Stomach (tissue), 9 donors: ENCODE results near the gene SMAD7. TPM values are rescaled to one million over a fixed set of nuclear protein-coding genes. Genes with fewer than 3 reads are reported as not detected.
A peak's percentile ranks its signal among the peaks of the same experiment; 100 is the strongest.

Experiments used
- DNase-seq, 2 donors: peaks; one replicate each; pipeline versions ENCODE4 v3.0.0 to v3.0.0-alpha.2; 2013 to 2019
- H3K27ac ChIP-seq, 5 donors: fragments of 200-600 bp in 4 of 5; sonication (generic) in 4 of 5; one replicate each; pipeline ENCODE4 v1.5.1; 2013 to 2019; ENCODE audit warnings: mild to moderate bottlenecking in 1 of 5, moderate library complexity in 1 of 5
- H3K27me3 ChIP-seq, 3 donors: fragments of 200-600 bp; sonication (generic); one replicate each; pipeline ENCODE4 v1.5.1; 2017 to 2019; ENCODE audit warnings: mixed run types in 1 of 3
- H3K36me3 ChIP-seq, 4 donors: fragments of 200-600 bp; sonication (generic); 1 replicate in 3 of 4; 2 replicates in 1 of 4; pipeline ENCODE4 v1.5.1; 2016 to 2019
- H3K4me1 ChIP-seq, 4 donors: fragments of 200-600 bp; sonication (generic); one replicate each; pipeline ENCODE4 v1.5.1; 2016 to 2019
- H3K4me3 ChIP-seq, 4 donors: fragments of 200-600 bp; sonication (generic) in 3 of 4; one replicate each; pipeline ENCODE4 v1.5.1; 2016 to 2019; ENCODE audit warnings: mild to moderate bottlenecking in 1 of 4
- H3K9me3 ChIP-seq, 4 donors: fragments of 200-600 bp; sonication (generic); one replicate each; pipeline ENCODE4 v1.5.1; 2016 to 2019
- EP300 ChIP-seq: sonication (generic); formaldehyde crosslinking; IDR thresholded peaks from one replicate; pipeline ENCODE4 v1.6.1; 2017; ENCODE audit warnings: antibody characterized with exemption
- POLR2A ChIP-seq, 4 donors: fragments of 450-650 bp; IDR thresholded peaks; one replicate each; pipeline ENCODE4 v1.6.1; 2016; ENCODE audit warnings: antibody characterized with exemption in 4 of 4, control low read depth in 2 of 4, mild to moderate bottlenecking in 1 of 4, moderate library complexity in 1 of 4
- POLR2AphosphoS5 ChIP-seq, 3 donors: sonication (generic); formaldehyde crosslinking; IDR thresholded peaks; one replicate each; pipeline ENCODE4 v1.6.1; 2016; ENCODE audit warnings: antibody characterized with exemption in 3 of 3
- WGBS, 5 donors: extraction: QIAGEN DNeasy Blood & Tissue Kit in 3 of 5; methylation state at CpG; one replicate each; pipeline versions ENCODE4 v1.1.5 to v1.1.7; 2013 to 2018; 5-methylcytosine and 5-hydroxymethylcytosine counted together
- intact Hi-C: fragments of 100-400 bp; cut with DNase I; formaldehyde crosslinking; loops from one replicate; pipeline ENCODE4 v1.15.1; 2023; ENCODE audit warnings: low total_unique reads
- polyA plus RNA-seq, 3 donors: library from polyadenylated mRNA; stranded (reverse); fragments of 200-250 nt; gene quantifications; one replicate each; pipeline ENCODE4 v1.2.3, GENCODE V29; 2013
- total RNA-seq, 5 donors: library from RNA; depleted of rRNA; stranded (reverse); fragments of >200 nt; gene quantifications; one replicate each; pipeline versions ENCODE4 v1.1.0 to v1.2.3, GENCODE V29; 2014 to 2016
- TF ChIP-seq, protein P1 (sequence below), 7 experiments: fragments of 450-650 bp in 4 of 7; fragments of 200-600 bp in 3 of 7; sonication (generic) in 3 of 7; IDR thresholded peaks; one replicate each; pipeline ENCODE4 v1.5.1; 2016 to 2019; ENCODE audit warnings: antibody characterized with exemption in 7 of 7, control low read depth in 2 of 7, mild to moderate bottlenecking in 1 of 7
- donor health status: healthy with polysubstance abuse.
- donor health status: Bipolar disorder and iron deficiency.
- donor health status: healthy.

Gene SMAD7
- total and polyA plus RNA-seq, 8 donors, result 4.5 to 123 (median 10.6) TPM

DNA sequence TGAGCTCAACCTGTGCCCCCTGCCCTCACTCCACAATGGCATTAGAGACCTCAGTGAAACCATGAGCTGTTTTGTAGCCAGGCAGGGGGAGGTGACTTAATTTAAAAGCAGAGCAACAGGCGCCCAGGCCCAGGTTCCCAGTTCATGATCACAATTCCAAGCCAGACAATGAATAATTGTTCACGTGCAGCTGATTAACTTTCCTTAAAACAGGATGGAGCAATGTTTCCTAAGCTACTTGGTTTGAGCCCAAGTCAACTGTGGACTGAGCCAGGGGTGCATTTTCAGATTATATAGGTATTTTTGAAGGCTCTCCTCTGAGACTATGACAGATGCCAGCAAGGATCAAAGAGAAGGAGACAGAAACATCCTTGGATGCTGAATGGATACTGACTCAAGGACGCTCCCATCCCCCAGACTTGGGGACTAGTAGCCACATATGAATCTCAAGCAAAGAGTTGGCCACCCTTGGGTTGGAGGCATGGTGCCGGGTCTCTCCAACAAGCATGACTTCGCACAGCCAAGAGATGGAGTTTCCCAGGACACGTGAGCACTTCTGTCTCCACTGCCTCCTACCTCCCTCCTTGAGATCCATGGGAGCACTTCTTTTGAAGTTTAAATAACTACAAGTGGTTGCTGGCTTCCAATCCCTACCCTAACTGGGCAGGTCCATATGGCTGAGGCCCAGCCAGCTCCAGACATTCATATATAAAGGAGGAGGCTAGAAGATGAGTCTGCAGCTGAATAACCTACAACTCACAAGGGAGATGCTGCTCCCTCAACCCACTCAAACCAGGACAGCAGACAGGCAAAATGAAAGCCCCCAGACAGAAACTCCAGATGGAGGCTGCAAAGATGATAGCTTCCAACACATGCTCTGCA, 12.7 kb downstream of the SMAD7 start:
- peak in 1 of 2 donors; percentile 11 for DNase-seq
- Histone ChIP-seq H3K4me3 (peak overlapping the region in 2 of 4 donors; percentile 30 to 33), H3K27me3 (no peaks in the 10 kb centered on the region), H3K9me3 (no peaks in the 10 kb centered on the region), H3K36me3 (peaks cover 8 to 31% (median 16%) of the 10 kb centered on the region in 4 donors), H3K4me1 (peaks cover 97 to 100% (median 98%) of the 10 kb centered on the region in 4 donors), H3K27ac (peak overlapping the region; percentile 9 to 100 (median 97))
- intact Hi-C loops, result no loop called here
- 65 to 76% (median 72%) methylated on average over 6 of the region's 6 CpGs for WGBS, 5 donors
- TF ChIP-seq POLR2AphosphoS5 (IDR thresholded peaks at IDR 0.05) (no peak), EP300 (no peak), POLR2A (IDR thresholded peaks at IDR 0.05) (no peak)
- TF ChIP-seq, protein P1, sequence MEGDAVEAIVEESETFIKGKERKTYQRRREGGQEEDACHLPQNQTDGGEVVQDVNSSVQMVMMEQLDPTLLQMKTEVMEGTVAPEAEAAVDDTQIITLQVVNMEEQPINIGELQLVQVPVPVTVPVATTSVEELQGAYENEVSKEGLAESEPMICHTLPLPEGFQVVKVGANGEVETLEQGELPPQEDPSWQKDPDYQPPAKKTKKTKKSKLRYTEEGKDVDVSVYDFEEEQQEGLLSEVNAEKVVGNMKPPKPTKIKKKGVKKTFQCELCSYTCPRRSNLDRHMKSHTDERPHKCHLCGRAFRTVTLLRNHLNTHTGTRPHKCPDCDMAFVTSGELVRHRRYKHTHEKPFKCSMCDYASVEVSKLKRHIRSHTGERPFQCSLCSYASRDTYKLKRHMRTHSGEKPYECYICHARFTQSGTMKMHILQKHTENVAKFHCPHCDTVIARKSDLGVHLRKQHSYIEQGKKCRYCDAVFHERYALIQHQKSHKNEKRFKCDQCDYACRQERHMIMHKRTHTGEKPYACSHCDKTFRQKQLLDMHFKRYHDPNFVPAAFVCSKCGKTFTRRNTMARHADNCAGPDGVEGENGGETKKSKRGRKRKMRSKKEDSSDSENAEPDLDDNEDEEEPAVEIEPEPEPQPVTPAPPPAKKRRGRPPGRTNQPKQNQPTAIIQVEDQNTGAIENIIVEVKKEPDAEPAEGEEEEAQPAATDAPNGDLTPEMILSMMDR (IDR thresholded peaks at IDR 0.05), result no peak

DNA sequence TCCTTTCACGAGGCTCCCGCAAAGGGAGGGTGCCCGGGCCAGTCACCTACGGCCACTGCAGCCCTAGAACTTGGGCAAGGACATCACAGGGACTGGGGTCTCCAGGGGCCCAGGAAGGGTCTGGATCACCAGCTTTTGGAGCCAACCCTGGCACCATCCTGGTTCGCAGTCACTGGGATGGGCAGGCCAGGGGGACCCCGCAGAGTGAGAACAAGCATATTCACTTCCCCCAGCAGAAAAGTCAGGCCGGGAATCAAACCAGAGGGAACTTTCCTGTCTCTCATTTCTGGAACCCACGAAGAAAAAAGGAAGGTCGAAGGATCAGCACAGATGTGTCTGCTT, 15.4 kb downstream of the SMAD7 start:
- Histone ChIP-seq H3K27ac (peak overlapping the region; percentile 7 to 100 (median 97)), H3K4me3 (peak overlapping the region in 2 of 4 donors; percentile 20 to 27), H3K36me3 (peaks cover 0 to 20% (median 2%) of the 10 kb centered on the region in 4 donors), H3K9me3 (no peaks in the 10 kb centered on the region), H3K27me3 (no peaks in the 10 kb centered on the region), H3K4me1 (peaks cover 97 to 100% (median 98%) of the 10 kb centered on the region in 4 donors)
- DNase-seq, result no peak
- TF ChIP-seq, protein P1 (IDR thresholded peaks at IDR 0.05), result no peak
- TF ChIP-seq EP300 (no peak), POLR2A (IDR thresholded peaks at IDR 0.05) (no peak), POLR2AphosphoS5 (IDR thresholded peaks at IDR 0.05) (no peak)
- intact Hi-C loops, result no loop called here
- WGBS, 5 donors, result 48 to 69% (median 56%) methylated on average over 3 to 9 of the region's 9 CpGs

DNA sequence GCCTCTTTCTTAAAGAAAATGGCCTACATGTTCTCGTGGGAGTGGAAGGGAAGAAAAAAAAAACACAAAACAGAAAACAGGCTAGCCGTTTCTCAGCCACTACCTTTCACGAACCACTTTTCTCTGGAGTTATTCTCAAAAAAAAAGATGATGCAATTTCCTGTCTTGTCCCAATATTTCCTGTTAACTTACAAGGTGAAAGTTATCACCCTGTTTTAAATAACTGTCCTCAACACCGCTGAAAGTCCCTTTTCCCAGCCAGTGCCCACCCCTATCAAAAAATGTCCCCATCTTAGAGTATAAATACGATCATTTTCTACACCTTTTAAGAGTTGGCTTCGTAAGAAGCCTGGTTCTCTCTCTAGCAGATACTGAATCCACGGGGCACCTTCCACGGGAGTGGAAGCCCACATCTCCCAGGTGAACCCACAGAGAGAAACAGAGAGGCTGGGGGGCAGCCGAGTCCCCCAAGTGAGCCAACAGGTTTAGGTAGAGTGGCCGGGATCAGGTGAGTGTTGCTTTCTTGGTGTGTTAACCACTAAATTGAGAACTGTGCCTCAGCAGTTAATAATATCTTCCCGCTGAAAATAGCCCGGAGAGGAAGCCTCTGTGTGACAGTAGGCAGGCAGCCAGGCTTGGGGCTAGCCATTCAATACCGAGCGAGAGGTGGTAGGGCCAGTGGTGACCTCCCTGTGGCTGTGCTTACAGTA, 15.9 kb downstream of the SMAD7 start:
- intact Hi-C loops, result no loop called here
- peaks cover 97 to 100% (median 98%) of the 10 kb centered on the region in 4 donors for H3K4me1 ChIP-seq
- H3K9me3 ChIP-seq, result no peaks in the 10 kb centered on the region
- H3K36me3 ChIP-seq, result peaks cover 0 to 20% (median 2%) of the 10 kb centered on the region in 4 donors
- DNase-seq, result peak; percentile 48 to 75
- H3K27ac ChIP-seq, result peak overlapping the region; percentile 7 to 100 (median 97)
- TF ChIP-seq POLR2A (IDR thresholded peaks at IDR 0.05), result no peak
- TF ChIP-seq, protein P1 (IDR thresholded peaks at IDR 0.05), result no peak
- no peak for TF ChIP-seq EP300
- no peaks in the 10 kb centered on the region for H3K27me3 ChIP-seq
- peak overlapping the region in 2 of 4 donors; percentile 20 to 27 for H3K4me3 ChIP-seq
- WGBS, 5 donors, result 32 to 46% (median 42%) methylated on average over 13 to 14 of the region's 14 CpGs

DNA sequence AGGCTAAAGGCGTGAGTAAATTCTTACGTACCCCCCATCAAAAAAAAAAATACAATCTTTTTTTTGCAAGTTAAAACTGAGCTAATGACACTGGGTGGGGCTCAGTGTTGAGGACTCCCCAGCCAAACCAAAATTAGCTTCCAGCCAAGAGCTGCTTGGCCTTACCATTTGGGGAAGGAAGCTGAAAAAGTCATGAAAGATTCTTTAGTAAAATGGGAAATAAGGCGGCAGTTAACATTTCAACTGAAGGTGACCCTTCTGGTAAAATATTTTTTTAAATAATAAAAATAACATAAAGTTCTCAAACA, 16.4 kb downstream of the SMAD7 start:
- 40 to 63% (median 53%) methylated on average over 3 of the region's 3 CpGs for WGBS, 5 donors
- no peaks in the 10 kb centered on the region for H3K9me3 ChIP-seq
- peak in 1 of 2 donors; percentile 53 for DNase-seq
- H3K4me1 ChIP-seq, result peaks cover 97 to 100% (median 98%) of the 10 kb centered on the region in 4 donors
- peak overlapping the region in 3 of 4 donors; percentile 7 to 20 (median 12) for H3K4me3 ChIP-seq
- TF ChIP-seq POLR2AphosphoS5 (IDR thresholded peaks at IDR 0.05), result no peak
- peaks cover 0 to 20% (median 2%) of the 10 kb centered on the region in 4 donors for H3K36me3 ChIP-seq
- no peaks in the 10 kb centered on the region for H3K27me3 ChIP-seq
- H3K27ac ChIP-seq, result peak overlapping the region; percentile 60 to 100 (median 97)
- intact Hi-C loops, result no loop called here
